Tibial nerve (tissue), 4 donors: ENCODE measurements around the gene GRM4. TPM values are rescaled to one million over a fixed set of nuclear protein-coding genes. Genes with fewer than 3 reads are reported as not detected.

ENCODE experiments used
- DNase-seq, 2 donors: peaks; one replicate each; pipeline ENCODE4 v3.0.0-alpha.2; 2019; ENCODE audit warnings: low spot score in 2 of 2
- H3K27ac ChIP-seq, 4 donors: fragments of 200-600 bp; sonication (generic) in 3 of 4; one replicate each; pipeline ENCODE4 v1.5.1; 2017 to 2019; ENCODE audit warnings: mild to moderate bottlenecking in 1 of 4
- H3K27me3 ChIP-seq, 2 donors: fragments of 200-600 bp; sonication (generic) in 1 of 2; one replicate each; pipeline versions ENCODE4 v1.5.1 to v1.6.0; 2017 to 2019
- H3K36me3 ChIP-seq, 3 donors: fragments of 200-600 bp; sonication (generic); one replicate each; pipeline ENCODE4 v1.5.1; 2018 to 2019
- H3K4me1 ChIP-seq, 4 donors: fragments of 200-600 bp; sonication (generic) in 3 of 4; one replicate each; pipeline ENCODE4 v1.5.1; 2017 to 2019
- H3K4me3 ChIP-seq, 4 donors: fragments of 200-600 bp; sonication (generic) in 3 of 4; one replicate each; pipeline ENCODE4 v1.5.1; 2017 to 2019; ENCODE audit warnings: mild to moderate bottlenecking in 1 of 4, moderate library complexity in 1 of 4
- H3K9me3 ChIP-seq, 4 donors: fragments of 200-600 bp; sonication (generic) in 3 of 4; one replicate each; pipeline ENCODE4 v1.5.1; 2017 to 2019
- EP300 ChIP-seq, 2 donors: sonication (generic); formaldehyde crosslinking; IDR thresholded peaks; one replicate each; pipeline ENCODE4 v1.6.1; 2017; ENCODE audit warnings: antibody characterized with exemption in 2 of 2, mild to moderate bottlenecking in 1 of 2
- POLR2A ChIP-seq, 2 donors: fragments of 450-650 bp; IDR thresholded peaks; one replicate each; pipeline ENCODE4 v1.6.1; 2017; ENCODE audit warnings: antibody characterized with exemption in 2 of 2, mild to moderate bottlenecking in 2 of 2, moderate library complexity in 2 of 2
- WGBS, 2 donors: methylation state at CpG; one replicate each; pipeline ENCODE4 v1.1.5; 2018; 5-methylcytosine and 5-hydroxymethylcytosine counted together
- total RNA-seq, 4 donors: library from RNA; depleted of rRNA; stranded (reverse); fragments of >200 nt; gene quantifications; one replicate each; pipeline ENCODE4 v1.1.0, GENCODE V29; 2016
- TF ChIP-seq, protein P1 (sequence below), 5 experiments: fragments of 200-600 bp in 3 of 5; fragments of 450-650 bp in 2 of 5; sonication (generic) in 3 of 5; IDR thresholded peaks; one replicate each; pipeline ENCODE4 v1.5.1; 2016 to 2019; ENCODE audit warnings: antibody characterized with exemption in 5 of 5, mild to moderate bottlenecking in 3 of 5, moderate library complexity in 2 of 5

Gene GRM4
- total RNA-seq, 4 donors from 2014 or later: not detected

DNA sequence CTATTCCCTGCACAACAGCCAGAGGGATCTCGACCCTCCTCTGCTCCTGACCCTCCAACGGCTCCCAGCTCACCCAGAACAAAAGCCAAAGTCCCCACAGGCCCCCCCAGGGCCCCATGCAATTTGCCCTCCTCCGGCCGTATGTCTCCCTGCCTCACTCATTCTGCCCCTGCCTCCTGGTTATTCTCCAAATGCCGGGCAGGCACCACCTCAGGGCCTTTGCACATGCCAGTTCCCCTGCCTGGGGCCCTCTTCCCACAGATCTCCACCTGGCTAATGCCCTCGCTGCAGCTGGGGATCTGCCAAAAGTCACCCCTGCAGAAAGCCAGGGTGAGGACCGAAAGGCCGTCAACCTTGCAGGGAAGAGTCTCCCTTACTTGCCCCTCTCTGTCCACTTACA is 66.0 kb downstream of the GRM4 start:
- Histone ChIP-seq H3K27me3 (no peaks in the 10 kb centered on the region), H3K36me3 (no peaks in the 10 kb centered on the region), H3K27ac (no peak overlapping the region), H3K9me3 (no peaks in the 10 kb centered on the region), H3K4me1 (no peaks in the 10 kb centered on the region), H3K4me3 (no peak overlapping the region)
- no peak for TF ChIP-seq POLR2A (IDR thresholded peaks at IDR 0.05)
- WGBS, 2 donors: 76 to 77% methylated on average over 8 of the region's 8 CpGs
- DNase-seq: no peak

DNA sequence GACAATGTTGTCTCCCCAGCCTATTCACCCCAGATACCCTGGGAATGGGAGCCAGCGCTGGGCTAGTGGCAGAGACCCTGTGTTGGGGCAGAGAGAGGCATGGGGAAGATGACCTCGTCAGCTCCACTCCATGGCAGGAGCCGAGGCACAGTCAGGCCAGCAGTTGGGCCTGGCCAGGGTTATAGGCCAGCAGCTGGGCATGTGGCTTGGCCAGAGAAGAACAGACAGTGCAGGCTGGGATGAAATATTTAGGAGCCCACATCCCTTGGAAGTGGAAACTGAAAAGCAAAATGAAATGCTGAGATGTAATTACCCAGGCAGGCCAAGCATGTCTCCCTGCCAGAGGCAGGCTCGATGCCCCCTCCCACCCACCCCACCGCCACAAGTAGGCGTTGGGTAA is 70.0 kb downstream of the GRM4 start:
- TF ChIP-seq EP300 (IDR thresholded peaks at IDR 0.05) (no peak), POLR2A (IDR thresholded peaks at IDR 0.05) (no peak)
- TF ChIP-seq, protein P1, sequence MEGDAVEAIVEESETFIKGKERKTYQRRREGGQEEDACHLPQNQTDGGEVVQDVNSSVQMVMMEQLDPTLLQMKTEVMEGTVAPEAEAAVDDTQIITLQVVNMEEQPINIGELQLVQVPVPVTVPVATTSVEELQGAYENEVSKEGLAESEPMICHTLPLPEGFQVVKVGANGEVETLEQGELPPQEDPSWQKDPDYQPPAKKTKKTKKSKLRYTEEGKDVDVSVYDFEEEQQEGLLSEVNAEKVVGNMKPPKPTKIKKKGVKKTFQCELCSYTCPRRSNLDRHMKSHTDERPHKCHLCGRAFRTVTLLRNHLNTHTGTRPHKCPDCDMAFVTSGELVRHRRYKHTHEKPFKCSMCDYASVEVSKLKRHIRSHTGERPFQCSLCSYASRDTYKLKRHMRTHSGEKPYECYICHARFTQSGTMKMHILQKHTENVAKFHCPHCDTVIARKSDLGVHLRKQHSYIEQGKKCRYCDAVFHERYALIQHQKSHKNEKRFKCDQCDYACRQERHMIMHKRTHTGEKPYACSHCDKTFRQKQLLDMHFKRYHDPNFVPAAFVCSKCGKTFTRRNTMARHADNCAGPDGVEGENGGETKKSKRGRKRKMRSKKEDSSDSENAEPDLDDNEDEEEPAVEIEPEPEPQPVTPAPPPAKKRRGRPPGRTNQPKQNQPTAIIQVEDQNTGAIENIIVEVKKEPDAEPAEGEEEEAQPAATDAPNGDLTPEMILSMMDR (IDR thresholded peaks at IDR 0.05): no peak
- WGBS, 2 donors: 60 to 64% methylated on average over 6 of the region's 6 CpGs
- no peak for DNase-seq
- no peak overlapping the region for H3K4me3 ChIP-seq
- H3K9me3 ChIP-seq: no peaks in the 10 kb centered on the region
- peaks cover 0 to 23% of the 10 kb centered on the region in 2 donors for H3K27me3 ChIP-seq
- no peak overlapping the region for H3K27ac ChIP-seq
- H3K4me1 ChIP-seq: no peaks in the 10 kb centered on the region
- H3K36me3 ChIP-seq: no peaks in the 10 kb centered on the region

DNA sequence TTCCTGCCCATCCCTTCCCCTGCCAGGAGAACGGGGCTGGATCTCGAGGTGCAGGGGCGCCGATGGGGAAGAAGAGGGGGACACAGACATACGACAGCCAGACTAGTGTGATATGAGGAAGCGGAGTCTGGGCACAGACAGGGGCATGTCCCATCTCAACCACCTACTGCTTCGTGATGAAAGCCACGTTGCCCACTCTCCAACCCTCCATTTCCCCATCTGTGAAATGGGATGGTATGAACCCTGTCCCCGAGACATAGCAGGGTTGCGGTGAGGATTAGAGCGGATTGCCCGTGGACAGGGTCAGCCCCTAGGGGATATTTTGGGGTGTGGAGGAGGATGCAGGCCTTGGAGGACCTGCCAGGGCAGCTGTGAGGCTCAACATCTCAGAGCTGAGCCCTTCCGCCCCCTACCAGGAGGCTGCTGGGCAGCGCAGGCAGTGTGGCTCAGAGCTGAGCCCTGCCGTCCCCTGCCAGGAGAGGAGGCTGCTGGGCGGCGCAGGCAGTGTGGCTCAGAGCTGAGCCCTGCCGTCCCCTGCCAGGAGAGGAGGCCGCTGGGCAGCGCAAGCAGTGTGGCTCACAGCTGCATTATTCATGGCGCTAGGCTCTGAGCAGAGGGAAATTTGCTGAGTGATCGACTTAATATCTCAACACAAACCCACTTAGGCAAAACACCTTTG is 71.7 kb downstream of the GRM4 start:
- 64 to 66% methylated on average over 18 to 21 of the region's 22 CpGs for WGBS, 2 donors
- H3K27me3 ChIP-seq: peaks cover 0 to 23% of the 10 kb centered on the region in 2 donors

DNA sequence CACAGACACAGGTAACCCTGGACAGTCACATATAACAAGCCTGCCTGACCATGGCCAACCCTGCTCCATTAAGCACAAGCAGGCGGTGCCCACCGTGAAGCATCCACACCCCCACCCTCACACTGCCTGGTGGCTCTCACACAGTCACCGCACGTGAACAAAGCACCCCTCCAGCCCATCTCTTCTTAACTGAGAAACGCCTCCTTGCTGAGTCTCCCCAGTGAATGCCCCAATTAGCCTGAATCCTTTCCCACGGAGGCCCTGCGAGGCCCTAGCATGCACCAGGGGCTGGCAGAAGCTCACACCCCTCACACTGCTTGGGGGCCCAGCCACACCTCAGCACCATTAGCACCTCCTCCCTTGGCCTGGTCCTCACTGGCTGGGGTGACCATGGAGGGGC is 72.3 kb downstream of the GRM4 start:
- no peak for DNase-seq
- H3K27ac ChIP-seq: no peak overlapping the region
- H3K36me3 ChIP-seq: no peaks in the 10 kb centered on the region
- TF ChIP-seq POLR2A (IDR thresholded peaks at IDR 0.05) (no peak), EP300 (IDR thresholded peaks at IDR 0.05) (no peak)
- TF ChIP-seq, protein P1 (IDR thresholded peaks at IDR 0.05): no peak
- peaks cover 0 to 28% of the 10 kb centered on the region in 2 donors for H3K27me3 ChIP-seq
- no peak overlapping the region for H3K4me3 ChIP-seq
- 30 to 43% methylated on average over 7 of the region's 7 CpGs for WGBS, 2 donors
- no peaks in the 10 kb centered on the region for H3K9me3 ChIP-seq
- no peaks in the 10 kb centered on the region for H3K4me1 ChIP-seq

More for the DNA sequence above, 71.7 kb downstream of the GRM4 start:
- Histone ChIP-seq H3K9me3 (no peaks in the 10 kb centered on the region), H3K4me1 (no peaks in the 10 kb centered on the region), H3K36me3 (no peaks in the 10 kb centered on the region), H3K27ac (no peak overlapping the region), H3K4me3 (no peak overlapping the region)
- DNase-seq: no peak
- TF ChIP-seq POLR2A (IDR thresholded peaks at IDR 0.05): no peak
- TF ChIP-seq, protein P1 (IDR thresholded peaks at IDR 0.05): no peak
- TF ChIP-seq EP300 (IDR thresholded peaks at IDR 0.05): no peak

DNA sequence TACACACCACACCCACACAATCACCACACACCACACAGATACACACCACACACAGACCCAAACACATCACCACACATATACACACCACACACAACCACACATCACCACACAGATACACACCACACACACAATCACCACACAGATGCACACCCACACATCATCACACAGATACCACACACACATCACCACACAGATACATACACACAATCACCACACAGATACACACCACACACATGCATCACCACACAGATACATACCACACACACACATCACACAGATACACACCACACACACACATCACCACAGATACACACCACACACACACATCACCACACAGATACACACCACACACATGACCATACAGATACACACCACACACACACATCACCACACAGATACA is 73.2 kb downstream of the GRM4 start:
- no peak overlapping the region for H3K27ac ChIP-seq
- DNase-seq: no peak
- no peak for TF ChIP-seq EP300 (IDR thresholded peaks at IDR 0.05)
- TF ChIP-seq, protein P1 (IDR thresholded peaks at IDR 0.05): no peak
- no peak for TF ChIP-seq POLR2A (IDR thresholded peaks at IDR 0.05)
- H3K9me3 ChIP-seq: no peaks in the 10 kb centered on the region
- no peak overlapping the region for H3K4me3 ChIP-seq
- peaks cover 0 to 36% of the 10 kb centered on the region in 2 donors for H3K27me3 ChIP-seq
- no peaks in the 10 kb centered on the region for H3K36me3 ChIP-seq
- H3K4me1 ChIP-seq: no peaks in the 10 kb centered on the region
